ENCODE data around the gene UGT1A1.

GRCh38 chr2:233816771-233817170, 56.7 kb downstream of the UGT1A1 start:
- TF ChIP-seq CTCF (IDR thresholded peaks at IDR 0.05; ENCODE audit: insufficient read depth, low read length): no peak
- no peak for TF ChIP-seq POLR2AphosphoS5 (IDR thresholded peaks at IDR 0.05; ENCODE audit: low read depth)
- no peak for TF ChIP-seq REST (IDR thresholded peaks at IDR 0.05; ENCODE audit: insufficient replicate concordance, low read depth)
- TF ChIP-seq GABPA (IDR thresholded peaks at IDR 0.05; ENCODE audit: low read depth): no peak
